Measurements from ENCODE around the gene MSRB3.
"Not testable (repeated sequence)": the region's sequence is repeated elsewhere in the genome, so short reads cannot be mapped to it uniquely, and the experiment has no call there.

DNA sequence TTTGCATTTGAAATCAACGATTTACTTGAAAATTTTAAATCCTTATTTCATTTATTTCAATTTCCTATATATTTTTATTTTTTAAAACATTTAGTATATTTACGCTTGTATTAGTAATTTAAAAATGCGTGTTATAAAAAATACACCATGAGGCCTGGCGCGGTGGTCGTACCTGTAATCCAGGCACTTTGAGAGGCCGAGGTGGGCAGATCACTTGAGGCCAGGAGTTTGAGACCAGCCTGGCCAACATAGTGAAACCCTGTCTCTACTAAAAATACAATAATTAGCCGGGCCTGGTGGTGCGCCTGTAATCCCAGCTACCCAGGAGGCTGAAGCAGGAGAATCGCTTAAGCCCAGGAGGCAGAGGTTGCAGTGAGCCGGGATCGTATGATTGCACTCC, 36.8 kb downstream of the MSRB3 start:
- not testable (repeated sequence) for TF ChIP-seq MXI1 (IDR thresholded peaks at IDR 0.05; ENCODE audit: borderline replicate concordance, low read depth, low read length); MAFK (IDR thresholded peaks at IDR 0.05; ENCODE audit: low read depth, low read length); POLR2A (IDR thresholded peaks at IDR 0.05; ENCODE audit: low read depth, low read length)
- TF ChIP-seq, protein P1, sequence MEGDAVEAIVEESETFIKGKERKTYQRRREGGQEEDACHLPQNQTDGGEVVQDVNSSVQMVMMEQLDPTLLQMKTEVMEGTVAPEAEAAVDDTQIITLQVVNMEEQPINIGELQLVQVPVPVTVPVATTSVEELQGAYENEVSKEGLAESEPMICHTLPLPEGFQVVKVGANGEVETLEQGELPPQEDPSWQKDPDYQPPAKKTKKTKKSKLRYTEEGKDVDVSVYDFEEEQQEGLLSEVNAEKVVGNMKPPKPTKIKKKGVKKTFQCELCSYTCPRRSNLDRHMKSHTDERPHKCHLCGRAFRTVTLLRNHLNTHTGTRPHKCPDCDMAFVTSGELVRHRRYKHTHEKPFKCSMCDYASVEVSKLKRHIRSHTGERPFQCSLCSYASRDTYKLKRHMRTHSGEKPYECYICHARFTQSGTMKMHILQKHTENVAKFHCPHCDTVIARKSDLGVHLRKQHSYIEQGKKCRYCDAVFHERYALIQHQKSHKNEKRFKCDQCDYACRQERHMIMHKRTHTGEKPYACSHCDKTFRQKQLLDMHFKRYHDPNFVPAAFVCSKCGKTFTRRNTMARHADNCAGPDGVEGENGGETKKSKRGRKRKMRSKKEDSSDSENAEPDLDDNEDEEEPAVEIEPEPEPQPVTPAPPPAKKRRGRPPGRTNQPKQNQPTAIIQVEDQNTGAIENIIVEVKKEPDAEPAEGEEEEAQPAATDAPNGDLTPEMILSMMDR (conservative IDR thresholded peaks at IDR 0.05; ENCODE audit: low read depth, low read length): not testable (repeated sequence)

All from IMR-90 (cell line).